ENCODE results near the gene OFD1.

Gene OFD1

GRCh38 chrX:13776387-13776786 lies 41.8 kb downstream of the OFD1 start:
- no peak overlapping the region for H3K4me3 ChIP-seq (ENCODE audit: low read length)
- no peak for DNase-seq (ENCODE audit: low read depth, low spot score)

GRCh38 chrX:13778916-13779315 lies 44.4 kb downstream of the OFD1 start:
- no peak overlapping the region for H3K4me3 ChIP-seq (ENCODE audit: low read length)
- no peak for DNase-seq (ENCODE audit: low read depth, low spot score)

GRCh38 chrX:13780868-13781427 lies 46.4 kb downstream of the OFD1 start:
- no peak for DNase-seq (ENCODE audit: low read depth, low spot score)
- H3K4me3 ChIP-seq (ENCODE audit: low read length): no peak overlapping the region

GRCh38 chrX:13786048-13786447 lies 51.5 kb downstream of the OFD1 start:
- DNase-seq (ENCODE audit: low read depth, low spot score): no peak
- no peak overlapping the region for H3K4me3 ChIP-seq (ENCODE audit: low read length)

GRCh38 chrX:13790206-13791131 lies 55.9 kb downstream of the OFD1 start:
- no peak for DNase-seq (ENCODE audit: low read depth, low spot score)
- H3K4me3 ChIP-seq (ENCODE audit: low read length): no peak overlapping the region

GRCh38 chrX:13791145-13791544 lies 56.6 kb downstream of the OFD1 start:
- DNase-seq (ENCODE audit: low read depth, low spot score): no peak
- H3K4me3 ChIP-seq (ENCODE audit: low read length): no peak overlapping the region

GRCh38 chrX:13791559-13791958 lies 57.0 kb downstream of the OFD1 start:
- no peak for DNase-seq (ENCODE audit: low read depth, low spot score)
- no peak overlapping the region for H3K4me3 ChIP-seq (ENCODE audit: low read length)

GRCh38 chrX:13793897-13794296 lies 59.3 kb downstream of the OFD1 start:
- no peak overlapping the region for H3K4me3 ChIP-seq (ENCODE audit: low read length)
- no peak for DNase-seq (ENCODE audit: low read depth, low spot score)

- no peak for DNase-seq (ENCODE audit: low read depth, low spot score)
- H3K4me3 ChIP-seq (ENCODE audit: low read length): no peak overlapping the region
Measured at GRCh38 chrX:13794417-13794816, 59.9 kb downstream of the OFD1 start.

GRCh38 chrX:13797512-13797911 lies 63.0 kb downstream of the OFD1 start:
- no peak for DNase-seq (ENCODE audit: low read depth, low spot score)
- no peak overlapping the region for H3K4me3 ChIP-seq (ENCODE audit: low read length)

GRCh38 chrX:13798184-13798583 lies 63.6 kb downstream of the OFD1 start:
- H3K4me3 ChIP-seq (ENCODE audit: low read length): no peak overlapping the region
- DNase-seq (ENCODE audit: low read depth, low spot score): no peak

- no peak overlapping the region for H3K4me3 ChIP-seq (ENCODE audit: low read length)
- no peak for DNase-seq (ENCODE audit: low read depth, low spot score)
Measured at GRCh38 chrX:13803116-13803515, 68.6 kb downstream of the OFD1 start.

- no peak for DNase-seq (ENCODE audit: low read depth, low spot score)
- no peak overlapping the region for H3K4me3 ChIP-seq (ENCODE audit: low read length)
Measured at GRCh38 chrX:13805241-13805640, 70.7 kb downstream of the OFD1 start.

- no peak overlapping the region for H3K4me3 ChIP-seq (ENCODE audit: low read length)
- no peak for DNase-seq (ENCODE audit: low read depth, low spot score)
Measured at GRCh38 chrX:13808293-13808692, 73.7 kb downstream of the OFD1 start.

- no peak for DNase-seq (ENCODE audit: low read depth, low spot score)
- H3K4me3 ChIP-seq (ENCODE audit: low read length): no peak overlapping the region
Measured at GRCh38 chrX:13808865-13809264, 74.3 kb downstream of the OFD1 start.

- H3K4me3 ChIP-seq (ENCODE audit: low read length): no peak overlapping the region
- DNase-seq (ENCODE audit: low read depth, low spot score): no peak
Measured at GRCh38 chrX:13815664-13816063, 81.1 kb downstream of the OFD1 start.

- no peak overlapping the region for H3K4me3 ChIP-seq (ENCODE audit: low read length)
- no peak for DNase-seq (ENCODE audit: low read depth, low spot score)
Measured at GRCh38 chrX:13816176-13816575, 81.6 kb downstream of the OFD1 start.

GRCh38 chrX:13816643-13817627 lies 82.4 kb downstream of the OFD1 start, which contains the start of gene GPM6B:
TSS of gene GPM6B (minus strand) at chrX:13817093. CDS start at chrX:13816904, 189 bp downstream.
- no peak for DNase-seq (ENCODE audit: low read depth, low spot score)
- no peak within 1 kb of the TSS for H3K4me3 ChIP-seq (ENCODE audit: low read length)

Data from Jurkat, Clone E6-1 (cell line).